ENCODE measurements around the gene VWA5B1. TPM values are rescaled to one million over a fixed set of nuclear protein-coding genes. Genes with fewer than 3 reads are reported as not detected.

VWA5B1 gene
- total RNA-seq, 4 donors from 2014 or later = 0.12 TPM; not detected in 3

DNA sequence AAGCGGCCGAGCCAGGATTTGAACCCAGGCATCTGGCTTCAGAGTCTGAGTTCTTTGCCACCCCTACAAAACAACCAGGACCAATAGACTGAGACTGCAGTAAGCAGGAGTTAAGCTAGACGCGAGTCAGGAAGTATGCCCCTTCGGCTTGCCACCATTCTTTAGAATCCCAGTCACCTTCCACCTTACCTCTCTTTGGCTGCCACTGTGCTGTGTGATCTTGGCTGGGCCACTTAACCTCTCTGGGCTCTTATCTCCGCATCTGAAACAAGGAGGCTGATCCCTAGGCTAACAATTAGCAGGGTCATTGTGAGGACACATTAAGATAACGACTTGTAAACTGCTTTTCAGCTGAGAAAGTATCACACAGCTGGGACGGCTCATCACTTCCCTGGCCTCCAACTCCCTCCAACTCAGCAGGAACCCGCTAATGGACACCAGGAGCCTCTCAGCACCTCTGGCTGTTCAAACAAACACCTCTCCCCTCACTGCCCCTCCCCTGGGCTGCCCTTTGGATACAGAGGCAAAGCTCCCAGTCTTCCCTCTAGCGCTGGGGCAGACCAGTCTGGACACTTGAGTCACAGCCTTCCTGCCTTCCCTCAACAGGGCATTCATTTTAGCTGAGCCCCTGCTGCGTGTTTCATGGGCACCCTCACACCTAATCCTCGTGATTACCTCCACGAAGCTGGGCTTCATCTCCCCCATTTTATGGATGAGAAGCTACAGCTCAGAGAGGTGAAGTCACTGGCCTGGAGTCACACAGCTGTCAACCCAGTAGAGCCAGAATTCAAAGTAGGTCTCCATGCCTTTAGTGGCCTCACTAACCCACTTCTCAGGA, 112.1 kb downstream of the VWA5B1 start:
- 8 to 48% methylated on average over 2 to 9 of the region's 13 CpGs for WGBS, 2 donors (ENCODE audit: low coverage in 1 of 2)
- Histone ChIP-seq H3K27me3 (peaks cover 71% of the 10 kb centered on the region), H3K4me3 (no peak overlapping the region), H3K36me3 (no peaks in the 10 kb centered on the region), H3K9me3 (no peaks in the 10 kb centered on the region), H3K27ac (no peak overlapping the region), H3K4me1 (no peaks in the 10 kb centered on the region)
- no peak for TF ChIP-seq POLR2A (IDR thresholded peaks at IDR 0.05)
- TF ChIP-seq EP300 (IDR thresholded peaks at IDR 0.05) = no peak
- TF ChIP-seq, protein P1, sequence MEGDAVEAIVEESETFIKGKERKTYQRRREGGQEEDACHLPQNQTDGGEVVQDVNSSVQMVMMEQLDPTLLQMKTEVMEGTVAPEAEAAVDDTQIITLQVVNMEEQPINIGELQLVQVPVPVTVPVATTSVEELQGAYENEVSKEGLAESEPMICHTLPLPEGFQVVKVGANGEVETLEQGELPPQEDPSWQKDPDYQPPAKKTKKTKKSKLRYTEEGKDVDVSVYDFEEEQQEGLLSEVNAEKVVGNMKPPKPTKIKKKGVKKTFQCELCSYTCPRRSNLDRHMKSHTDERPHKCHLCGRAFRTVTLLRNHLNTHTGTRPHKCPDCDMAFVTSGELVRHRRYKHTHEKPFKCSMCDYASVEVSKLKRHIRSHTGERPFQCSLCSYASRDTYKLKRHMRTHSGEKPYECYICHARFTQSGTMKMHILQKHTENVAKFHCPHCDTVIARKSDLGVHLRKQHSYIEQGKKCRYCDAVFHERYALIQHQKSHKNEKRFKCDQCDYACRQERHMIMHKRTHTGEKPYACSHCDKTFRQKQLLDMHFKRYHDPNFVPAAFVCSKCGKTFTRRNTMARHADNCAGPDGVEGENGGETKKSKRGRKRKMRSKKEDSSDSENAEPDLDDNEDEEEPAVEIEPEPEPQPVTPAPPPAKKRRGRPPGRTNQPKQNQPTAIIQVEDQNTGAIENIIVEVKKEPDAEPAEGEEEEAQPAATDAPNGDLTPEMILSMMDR (IDR thresholded peaks at IDR 0.05) = no peak
- TF ChIP-seq POLR2AphosphoS5 (IDR thresholded peaks at IDR 0.05) = no peak
- no peak for ATAC-seq

DNA sequence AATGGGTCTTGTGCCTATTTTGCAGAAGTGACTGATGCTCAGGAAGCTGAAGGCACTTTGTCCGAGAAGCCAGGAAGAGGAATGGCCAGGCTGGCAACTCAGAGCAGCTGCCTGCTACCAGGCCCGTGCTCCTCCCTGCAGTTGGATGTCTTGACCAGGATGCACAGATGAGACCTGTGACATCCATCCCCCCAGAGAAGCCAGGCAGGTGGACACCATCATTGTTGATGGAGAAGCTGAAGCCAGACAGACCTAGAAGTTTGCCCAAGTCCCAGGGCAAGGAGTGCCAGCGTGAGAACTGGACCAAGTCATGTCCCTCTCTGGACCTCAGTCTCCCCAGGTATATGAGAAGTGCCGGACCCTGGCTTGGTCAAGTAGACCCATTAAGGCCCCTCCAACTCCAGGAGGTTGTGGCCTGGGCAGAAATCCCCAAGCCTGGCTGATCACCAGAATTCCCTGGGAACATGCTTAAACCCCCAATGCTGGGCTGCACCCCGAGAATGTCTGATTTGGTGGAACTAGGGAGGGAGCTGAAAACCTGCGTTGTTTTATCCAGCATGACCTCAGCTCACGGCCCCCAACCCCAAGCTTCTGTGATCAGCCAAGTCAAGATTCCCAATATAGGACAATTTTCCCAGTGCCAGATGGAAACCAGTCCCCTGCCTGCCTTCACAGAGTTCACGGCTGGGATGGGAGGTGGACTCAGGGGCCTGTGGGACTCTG, 112.9 kb downstream of the VWA5B1 start:
- 60 to 63% methylated on average over 1 of the region's 8 CpGs for WGBS, 2 donors (ENCODE audit: low coverage in 1 of 2)
- no peak for ATAC-seq
- H3K4me3 ChIP-seq = no peak overlapping the region
- no peaks in the 10 kb centered on the region for H3K36me3 ChIP-seq
- H3K9me3 ChIP-seq = no peaks in the 10 kb centered on the region
- H3K4me1 ChIP-seq = no peaks in the 10 kb centered on the region
- H3K27me3 ChIP-seq = peaks cover 70% of the 10 kb centered on the region
- TF ChIP-seq EP300 (IDR thresholded peaks at IDR 0.05) = no peak
- no peak for TF ChIP-seq POLR2AphosphoS5 (IDR thresholded peaks at IDR 0.05)
- TF ChIP-seq, protein P1 (IDR thresholded peaks at IDR 0.05) = no peak
- TF ChIP-seq POLR2A (IDR thresholded peaks at IDR 0.05) = no peak
- H3K27ac ChIP-seq = no peak overlapping the region

DNA sequence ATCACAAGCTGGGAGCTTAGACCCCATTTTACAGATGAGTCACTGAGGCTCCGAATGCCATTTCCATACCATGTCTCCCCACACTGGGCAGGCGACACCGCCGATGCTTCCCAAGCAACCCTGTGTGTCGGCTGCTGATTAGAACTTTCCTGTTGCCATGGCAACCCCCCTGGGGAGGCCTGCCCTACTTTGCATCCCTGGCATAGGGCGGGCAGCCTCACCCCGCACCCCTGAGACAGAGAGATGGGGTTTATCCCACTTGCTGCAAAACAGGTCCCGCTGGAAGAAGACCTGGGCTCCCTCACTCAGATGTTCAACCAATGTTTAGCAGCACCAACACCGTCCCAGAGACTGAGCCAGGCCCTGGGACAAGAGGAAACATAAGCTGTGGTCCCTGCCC, 113.8 kb downstream of the VWA5B1 start:
- no CpG with 5 or more reads among the region's 9 CpGs for WGBS, 2 donors (ENCODE audit: low coverage in 1 of 2)
- H3K9me3 ChIP-seq = no peaks in the 10 kb centered on the region

More for the DNA sequence above, 113.8 kb downstream of the VWA5B1 start:
- H3K4me3 ChIP-seq = no peak overlapping the region
- no peak overlapping the region for H3K27ac ChIP-seq
- H3K36me3 ChIP-seq = no peaks in the 10 kb centered on the region
- H3K4me1 ChIP-seq = no peaks in the 10 kb centered on the region
- no peak for ATAC-seq
- peaks cover 62% of the 10 kb centered on the region for H3K27me3 ChIP-seq
- TF ChIP-seq, protein P1 (IDR thresholded peaks at IDR 0.05) = no peak
- no peak for TF ChIP-seq EP300 (IDR thresholded peaks at IDR 0.05)
- TF ChIP-seq POLR2A (IDR thresholded peaks at IDR 0.05) = no peak

Other genes starting within 250 kb of the VWA5B1 start
- gene PLA2G5, start 220.7 kb upstream of the VWA5B1 start, total RNA-seq = 10 to 100 TPM in 3 of 4 donors, 1 to 10 TPM in 1; 8.8 to 47.1 (median 23.4) TPM
- gene PLA2G2D, start 171.3 kb upstream of the VWA5B1 start, total RNA-seq = not detected
- gene PLA2G2F, start 151.6 kb upstream of the VWA5B1 start, total RNA-seq = not detected
- gene UBXN10, start 104.8 kb upstream of the VWA5B1 start, total RNA-seq = 10 to 100 TPM in 3 of 4 donors, 1 to 10 TPM in 1; 9.2 to 27.9 (median 18.8) TPM
- gene PLA2G2C, start 104.4 kb upstream of the VWA5B1 start, total RNA-seq = under 1 TPM in 2 of 4 donors, not detected in 2; 0.31 to 0.81 TPM
- gene CAMK2N1, start 195.3 kb downstream of the VWA5B1 start, total RNA-seq = 10 to 100 TPM; 18.2 to 29.6 (median 26.2) TPM
- gene MUL1, start 217.3 kb downstream of the VWA5B1 start, total RNA-seq = 10 to 100 TPM; 26.5 to 52.0 (median 43.8) TPM

Measured in gastroesophageal sphincter (tissue), 4 donors.